BLaER1 (cell line): ENCODE data around the gene TAF11.
"Not testable (repeated sequence)": the region's sequence is repeated elsewhere in the genome, so short reads cannot be mapped to it uniquely, and the experiment has no call there.

Source experiments
- H3K27ac ChIP-seq: shearing (Covaris generic); formaldehyde crosslinking; 2 replicates; pipeline ENCODE4 v1.8.1; 2022
- H3K27me3 ChIP-seq: shearing (Covaris generic); formaldehyde crosslinking; 2 replicates; pipeline ENCODE4 v1.8.1; 2022
- H3K36me3 ChIP-seq: shearing (Covaris generic); formaldehyde crosslinking; 2 replicates; pipeline ENCODE4 v1.8.1; 2022
- H3K4me1 ChIP-seq: shearing (Covaris generic); formaldehyde crosslinking; 2 replicates; pipeline ENCODE4 v1.8.1; 2022
- H3K4me2 ChIP-seq: shearing (Covaris generic); formaldehyde crosslinking; 2 replicates; pipeline ENCODE4 v1.8.1; 2022
- H3K4me3 ChIP-seq: shearing (Covaris generic); formaldehyde crosslinking; 2 replicates; pipeline ENCODE4 v1.8.1; 2022
- H3K9ac ChIP-seq: shearing (Covaris generic); formaldehyde crosslinking; 2 replicates; pipeline ENCODE4 v1.8.1; 2022
- H3K9me3 ChIP-seq: shearing (Covaris generic); formaldehyde crosslinking; 2 replicates; pipeline ENCODE4 v1.8.1; 2022
- H4K20me1 ChIP-seq: shearing (Covaris generic); formaldehyde crosslinking; 2 replicates; pipeline ENCODE4 v1.8.1; 2022
- Cebpa-rat ChIP-seq: shearing (Covaris generic); IDR thresholded peaks from 2 replicates; pipeline ENCODE4 v1.8.1; 2022

The TAF11 gene

GRCh38 chr6:34887753-34888513, at the start of gene TAF11:
Gene TAF11, minus strand, starts transcription at chr6:34888042. Its CDS starts 85 bp downstream, at chr6:34887957.
- Histone ChIP-seq H3K4me3 (peak within 1 kb of the TSS; percentile 98), H3K9ac (peak within 1 kb of the TSS; percentile 87), H3K36me3 (peaks cover 19% of the 10 kb centered on the region), H3K27me3 (no peaks in the 10 kb centered on the region), H3K4me1 (peaks cover 40% of the 10 kb centered on the region), H3K27ac (peak within 1 kb of the TSS; percentile 83), H4K20me1 (peaks cover 40% of the 10 kb centered on the region), H3K9me3 (no peaks in the 10 kb centered on the region), H3K4me2 (peak within 1 kb of the TSS; percentile 89)
- TF ChIP-seq Cebpa-rat, result no peak

- Histone ChIP-seq H3K9ac (no peak overlapping the region), H3K4me1 (peaks cover 9% of the 10 kb centered on the region), H4K20me1 (peaks cover 5% of the 10 kb centered on the region; the same call in 1 of the 2 replicates), H3K36me3 (no peaks in the 10 kb centered on the region), H3K4me3 (no peak overlapping the region), H3K27ac (no peak overlapping the region), H3K4me2 (no peak overlapping the region), H3K27me3 (no peaks in the 10 kb centered on the region), H3K9me3 (no peaks in the 10 kb centered on the region)
- TF ChIP-seq Cebpa-rat, result no peak
Measured at GRCh38 chr6:34934516-34934915, 46.7 kb upstream of the TAF11 start.

DNA sequence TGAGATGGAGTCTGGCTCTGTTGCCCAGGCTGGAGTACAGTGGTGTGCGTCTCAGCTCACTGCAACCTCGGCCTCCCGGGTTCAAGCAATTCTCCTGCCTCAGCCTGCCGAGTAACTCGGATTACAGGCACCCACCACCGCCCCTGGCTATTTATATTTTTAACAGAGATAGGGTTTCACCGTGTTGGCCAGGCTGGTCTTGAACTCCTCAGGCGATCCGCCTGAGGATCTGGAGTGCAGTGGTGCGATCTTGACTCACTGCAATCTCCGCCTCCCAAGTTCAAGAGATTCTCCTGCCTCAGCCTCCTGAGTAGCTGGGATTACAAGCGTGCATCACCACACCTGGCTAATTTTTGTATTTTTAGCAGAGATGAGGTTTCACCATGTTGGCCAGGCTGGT, 44.4 kb upstream of the TAF11 start:
- not testable (repeated sequence) for H3K4me2 ChIP-seq, H3K4me3 ChIP-seq, H3K4me1 ChIP-seq, H3K27ac ChIP-seq, H3K36me3 ChIP-seq, H3K9ac ChIP-seq, H3K27me3 ChIP-seq, H3K9me3 ChIP-seq
- H4K20me1 ChIP-seq, result peaks cover 26% of the 10 kb centered on the region

- H3K4me3 ChIP-seq, result no peak overlapping the region
- peaks cover 4% of the 10 kb centered on the region for H3K4me1 ChIP-seq
- H3K9me3 ChIP-seq, result no peaks in the 10 kb centered on the region
- H3K27me3 ChIP-seq, result no peaks in the 10 kb centered on the region
- peaks cover 44% of the 10 kb centered on the region for H4K20me1 ChIP-seq
- no peak overlapping the region for H3K4me2 ChIP-seq
- H3K36me3 ChIP-seq, result no peaks in the 10 kb centered on the region
- H3K27ac ChIP-seq, result no peak overlapping the region
- no peak overlapping the region for H3K9ac ChIP-seq
- no peak for TF ChIP-seq Cebpa-rat
Measured at GRCh38 chr6:34930221-34930620, 42.4 kb upstream of the TAF11 start.

- H3K27ac ChIP-seq, result no peak overlapping the region
- no peak for TF ChIP-seq Cebpa-rat
- H3K4me3 ChIP-seq, result no peak overlapping the region
- no peaks in the 10 kb centered on the region for H3K4me1 ChIP-seq
- H4K20me1 ChIP-seq, result peaks cover 46% of the 10 kb centered on the region
- H3K27me3 ChIP-seq, result no peaks in the 10 kb centered on the region
- no peaks in the 10 kb centered on the region for H3K36me3 ChIP-seq
- no peak overlapping the region for H3K9ac ChIP-seq
- no peaks in the 10 kb centered on the region for H3K9me3 ChIP-seq
- H3K4me2 ChIP-seq, result no peak overlapping the region
Measured at GRCh38 chr6:34929241-34929978, 41.6 kb upstream of the TAF11 start.

GRCh38 chr6:34928695-34929094, 40.9 kb upstream of the TAF11 start:
- Histone ChIP-seq H3K27ac (no peak overlapping the region), H3K9me3 (no peaks in the 10 kb centered on the region), H3K4me2 (no peak overlapping the region), H3K4me1 (no peaks in the 10 kb centered on the region), H3K36me3 (no peaks in the 10 kb centered on the region), H3K9ac (no peak overlapping the region), H3K4me3 (no peak overlapping the region), H4K20me1 (peaks cover 46% of the 10 kb centered on the region), H3K27me3 (no peaks in the 10 kb centered on the region)
- no peak for TF ChIP-seq Cebpa-rat

DNA sequence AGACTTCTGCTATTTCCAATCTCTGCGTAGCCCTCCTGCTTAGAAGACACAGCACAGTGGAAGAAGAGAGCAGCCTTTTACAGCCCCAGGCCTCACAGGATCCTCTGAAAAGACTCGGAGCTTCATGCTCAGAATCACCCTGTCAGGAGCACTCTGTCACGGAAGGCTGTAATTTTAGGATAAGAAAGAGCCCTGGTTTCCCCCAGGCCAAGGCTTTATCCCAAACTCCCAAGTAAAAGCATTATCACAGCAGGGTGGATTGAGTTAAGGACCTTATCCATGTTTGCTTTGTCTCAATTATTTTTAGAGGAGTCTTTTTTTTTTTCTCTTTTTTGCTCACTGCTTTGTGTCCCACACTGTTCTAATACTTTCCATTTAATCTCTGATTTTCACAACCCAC, 40.4 kb upstream of the TAF11 start:
- no peaks in the 10 kb centered on the region for H3K9me3 ChIP-seq
- H3K4me3 ChIP-seq, result no peak overlapping the region
- no peaks in the 10 kb centered on the region; the same call in 1 of the 2 replicates for H3K27me3 ChIP-seq
- no peak overlapping the region for H3K4me2 ChIP-seq
- no peak overlapping the region for H3K27ac ChIP-seq
- no peak for TF ChIP-seq Cebpa-rat
- H3K4me1 ChIP-seq, result no peaks in the 10 kb centered on the region
- H3K9ac ChIP-seq, result no peak overlapping the region
- no peaks in the 10 kb centered on the region for H3K36me3 ChIP-seq
- peaks cover 46% of the 10 kb centered on the region for H4K20me1 ChIP-seq

- no peak overlapping the region for H3K9ac ChIP-seq
- H4K20me1 ChIP-seq, result peaks cover 46% of the 10 kb centered on the region
- H3K27ac ChIP-seq, result no peak overlapping the region
- H3K4me3 ChIP-seq, result no peak overlapping the region
- H3K4me1 ChIP-seq, result no peaks in the 10 kb centered on the region
- H3K27me3 ChIP-seq, result no peaks in the 10 kb centered on the region; the same call in 1 of the 2 replicates
- no peak for TF ChIP-seq Cebpa-rat
- H3K36me3 ChIP-seq, result peaks cover 1% of the 10 kb centered on the region; the same call in 1 of the 2 replicates
- no peak overlapping the region for H3K4me2 ChIP-seq
- no peaks in the 10 kb centered on the region for H3K9me3 ChIP-seq
Measured at GRCh38 chr6:34926655-34927054, 38.8 kb upstream of the TAF11 start.

DNA sequence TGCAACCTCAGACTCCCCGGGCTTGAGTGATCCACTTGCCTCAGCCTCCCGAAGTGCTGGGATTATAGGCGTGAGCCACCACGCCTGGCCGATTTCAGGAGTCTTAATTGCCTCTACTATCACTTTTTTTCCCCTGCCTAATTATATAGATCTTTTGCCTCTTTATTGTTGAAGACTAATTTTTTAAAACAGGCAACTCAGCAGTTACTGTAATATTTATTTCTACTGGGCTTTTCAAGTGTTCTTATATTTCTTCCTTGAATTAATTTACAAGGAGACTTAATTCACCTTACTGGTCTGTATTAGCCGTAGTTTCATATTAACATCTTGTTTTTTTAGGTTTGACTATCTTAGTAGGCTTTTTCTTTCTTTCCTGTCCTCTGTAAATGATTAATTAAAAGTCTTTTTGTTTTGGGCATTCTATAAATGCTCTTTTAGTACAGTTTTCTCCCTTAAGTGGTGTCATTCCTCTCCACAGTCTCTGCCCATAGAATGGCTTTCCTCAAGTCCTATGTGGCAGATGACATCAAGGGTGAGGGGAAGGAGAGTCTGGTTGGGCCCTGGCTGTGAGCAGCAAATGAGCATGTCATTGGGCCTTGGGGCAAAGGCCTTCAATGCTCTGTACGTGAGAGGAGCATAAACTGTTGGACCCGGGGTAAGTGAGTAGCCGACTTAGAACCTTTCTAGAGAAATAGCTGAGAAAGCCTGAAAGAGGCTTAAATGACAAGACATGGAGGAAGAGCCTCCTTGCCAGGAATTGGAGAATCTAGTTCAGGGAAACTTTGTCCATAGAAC, 37.2 kb upstream of the TAF11 start:
- Histone ChIP-seq H3K4me2 (no peak overlapping the region), H3K27me3 (no peaks in the 10 kb centered on the region; the same call in 1 of the 2 replicates), H3K27ac (no peak overlapping the region), H3K9me3 (no peaks in the 10 kb centered on the region), H3K4me3 (no peak overlapping the region), H3K36me3 (peaks cover 4% of the 10 kb centered on the region; the same call in 1 of the 2 replicates), H3K4me1 (peaks cover 6% of the 10 kb centered on the region; the same call in 1 of the 2 replicates), H3K9ac (no peak overlapping the region), H4K20me1 (peaks cover 42% of the 10 kb centered on the region)
- no peak for TF ChIP-seq Cebpa-rat
